Measurements from ENCODE around the gene MACROD1.
A peak's percentile ranks its signal among the peaks of the same experiment; 100 is the strongest.
"Not testable (repeated sequence)": the region's sequence is repeated elsewhere in the genome, so short reads cannot be mapped to it uniquely, and the experiment has no call there.

The MACROD1 gene

DNA sequence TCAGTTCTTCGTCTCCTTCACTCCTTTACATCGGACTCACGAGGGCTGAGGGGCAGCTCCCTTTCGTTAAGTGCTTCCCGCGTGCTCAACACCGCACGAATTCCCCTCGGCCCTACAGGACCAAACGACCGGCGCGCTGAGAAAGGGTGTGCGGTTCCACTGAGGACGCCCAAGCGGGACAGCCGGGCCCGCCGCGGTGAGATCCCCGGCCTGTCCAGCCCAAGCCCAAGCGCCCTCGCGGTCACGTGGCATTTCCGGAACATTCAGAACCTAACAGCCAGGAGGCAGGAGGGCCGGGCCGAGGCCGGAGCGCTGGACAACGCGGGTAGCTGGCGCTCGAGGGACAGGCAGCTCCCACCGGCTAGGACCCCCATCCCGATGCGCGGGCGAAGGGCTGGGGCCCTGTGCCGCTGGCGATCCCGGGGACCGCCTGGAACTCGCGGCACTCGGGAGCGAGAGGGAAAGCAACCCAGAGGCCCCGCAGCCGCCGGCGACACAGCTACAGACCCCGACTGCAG is 19.3 kb upstream of the MACROD1 start:
- no peak for DNase-seq

DNA sequence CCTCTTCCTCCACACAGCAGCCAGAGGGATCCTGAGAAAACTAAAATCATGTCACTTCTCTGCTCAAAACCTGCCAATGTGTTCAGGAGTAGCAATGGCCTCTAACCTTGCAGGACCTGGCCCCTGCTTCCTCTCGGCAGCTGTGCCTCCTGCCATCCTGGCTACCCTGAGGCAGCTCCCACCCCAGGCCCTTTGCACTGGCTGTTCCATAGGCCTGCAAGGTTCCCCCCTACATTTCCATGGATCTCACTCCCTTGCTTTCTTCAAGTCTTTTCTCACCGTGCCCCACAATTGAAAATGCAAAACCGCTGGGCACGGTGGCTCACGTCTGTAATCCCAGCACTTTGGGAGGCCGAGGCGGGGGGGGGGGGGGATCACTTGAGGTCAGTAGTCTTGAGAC is 18.0 kb upstream of the MACROD1 start:
- DNase-seq = no peak

GRCh38 chr11:64181506-64182411 is 15.8 kb upstream of the MACROD1 start:
- peak; percentile 24 for DNase-seq

- no peak for DNase-seq
Measured at GRCh38 chr11:64180891-64181290, 15.0 kb upstream of the MACROD1 start.

DNA sequence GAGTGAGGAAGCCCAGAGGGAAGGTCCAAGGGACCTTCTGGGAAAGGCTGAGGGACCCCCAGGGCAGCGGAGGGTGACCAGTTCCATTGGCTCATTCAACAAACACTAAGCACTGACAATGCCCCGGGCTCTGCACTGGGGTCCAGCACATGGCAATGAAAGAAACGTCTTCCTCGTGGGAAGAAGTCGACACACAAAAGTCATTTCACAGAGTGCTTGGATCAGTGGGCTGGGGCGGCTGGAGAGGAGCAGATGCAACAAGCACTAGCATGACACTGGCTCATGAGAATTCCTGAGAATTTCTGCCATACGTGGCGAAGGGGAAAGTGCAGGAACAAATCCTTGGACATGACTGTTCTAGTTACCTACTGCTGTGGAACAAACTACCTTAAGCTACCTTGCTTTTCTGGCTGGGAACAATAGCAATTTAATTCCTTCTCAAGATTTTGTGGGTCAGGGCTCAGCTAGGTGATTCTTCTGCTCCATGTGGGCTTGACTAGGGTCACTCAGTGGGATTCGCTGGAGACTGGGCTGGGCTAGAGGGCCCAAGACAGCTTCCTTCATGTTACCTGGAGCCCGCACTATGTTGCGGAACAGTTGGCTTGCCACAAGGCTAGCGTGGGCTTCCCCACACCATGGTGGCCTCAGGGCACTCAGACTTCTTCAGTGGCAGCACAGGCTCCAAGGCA is 13.2 kb upstream of the MACROD1 start:
- DNase-seq = no peak

DNA sequence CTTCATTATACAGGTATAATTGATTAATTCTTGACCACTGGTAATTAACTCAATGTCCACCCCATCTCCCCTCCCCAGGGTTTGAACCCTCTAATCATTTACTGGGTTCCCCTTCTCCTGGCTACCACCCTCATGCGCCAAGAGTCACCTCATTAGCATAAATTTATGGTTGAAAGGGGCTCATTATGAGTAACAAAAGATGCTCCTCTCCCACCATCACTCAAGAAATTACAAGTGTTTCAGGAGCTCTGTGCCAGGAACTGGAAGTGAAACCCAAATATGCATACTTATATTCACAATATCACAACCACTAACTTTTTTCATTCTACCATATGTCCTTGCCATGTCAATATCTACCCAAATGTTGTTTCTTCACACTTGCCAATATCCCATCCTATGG is 12.3 kb upstream of the MACROD1 start:
- no peak for DNase-seq

DNA sequence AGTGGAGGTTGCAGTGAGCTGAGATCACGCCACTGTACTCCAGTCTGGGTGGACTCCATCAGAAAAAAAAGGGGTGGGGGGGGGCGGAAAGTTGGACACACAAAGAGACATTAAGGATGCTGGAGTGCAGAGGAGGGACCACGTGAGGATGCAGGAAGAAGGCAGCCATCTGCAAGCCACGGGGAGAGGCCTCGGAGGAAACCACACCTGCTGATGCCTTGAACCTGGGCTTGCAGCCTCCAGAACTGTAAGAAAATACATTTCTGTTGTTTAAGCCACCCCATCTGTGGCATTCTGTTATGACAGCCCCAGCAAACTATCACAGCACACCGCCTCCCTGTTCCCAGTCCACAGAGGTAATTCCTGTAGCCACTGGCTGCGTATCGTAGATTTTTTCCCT is 10.8 kb upstream of the MACROD1 start:
- no peak for DNase-seq

GRCh38 chr11:64173616-64174355 is 7.9 kb upstream of the MACROD1 start:
- DNase-seq = no peak

- DNase-seq = no peak
Measured at GRCh38 chr11:64170419-64170818, 4.5 kb upstream of the MACROD1 start.

DNA sequence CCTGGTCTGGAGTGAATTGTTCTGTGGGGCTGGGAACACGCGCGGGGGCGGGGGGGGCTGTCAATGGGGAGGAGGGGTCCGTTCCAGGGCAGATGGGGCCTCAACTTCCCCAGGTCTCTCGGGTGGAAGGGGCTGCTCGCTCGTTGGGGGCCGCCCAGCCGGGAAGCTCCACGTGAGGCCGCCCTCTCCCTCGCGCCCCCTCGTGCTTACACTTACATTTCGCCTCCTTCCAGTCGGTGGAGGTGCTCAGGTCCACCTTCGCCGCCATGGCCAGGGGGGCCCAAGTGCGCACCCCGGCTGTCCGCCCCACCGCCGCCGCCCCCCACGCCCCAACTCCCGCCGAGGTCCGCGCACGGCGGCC is 452 bp downstream of the MACROD1 start:
- no peak for DNase-seq

DNA sequence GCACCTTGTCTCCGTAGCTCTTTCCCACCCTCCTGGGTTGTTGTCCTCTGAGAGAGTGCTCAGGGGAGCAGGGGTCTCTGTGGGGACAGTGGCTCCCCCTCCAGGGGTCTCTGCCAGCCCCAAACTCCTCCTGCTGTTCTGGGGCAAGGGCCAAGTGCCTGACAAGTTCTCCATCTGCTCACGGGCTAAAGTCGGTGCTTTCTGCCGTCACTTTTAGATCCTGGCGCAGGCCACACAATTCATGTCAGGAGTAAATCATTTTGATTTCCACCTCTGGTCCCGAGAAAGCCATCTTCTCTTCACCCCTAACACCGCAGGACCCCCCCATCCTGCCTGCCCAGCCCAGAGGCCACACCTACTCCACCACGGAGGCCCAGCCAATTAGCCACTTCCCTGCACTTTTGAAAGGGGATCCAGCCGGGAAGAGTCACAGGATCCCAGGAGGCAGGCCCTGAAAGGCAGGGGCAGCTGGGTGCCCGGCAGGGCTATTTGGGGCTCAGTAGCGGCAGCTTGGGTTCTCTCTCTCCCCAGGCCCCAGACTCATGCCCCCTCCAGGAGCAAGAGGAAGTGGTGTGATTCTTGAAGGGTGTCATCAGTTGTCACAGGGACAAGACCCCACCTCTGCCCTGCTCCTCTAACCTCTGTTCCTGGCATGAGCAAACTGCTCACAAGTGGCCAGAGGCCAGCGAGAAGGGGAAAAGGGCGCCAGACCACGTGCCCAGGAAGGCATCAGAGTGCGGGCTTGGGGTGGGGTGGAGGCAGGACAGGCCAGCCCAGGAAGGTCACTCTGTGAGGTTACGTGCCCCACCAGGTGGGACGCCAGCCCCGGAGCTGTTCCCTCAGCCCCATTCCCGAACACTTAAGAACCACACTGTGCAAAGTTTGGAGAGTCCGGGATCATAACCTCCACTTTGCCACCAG is 1.3 kb downstream of the MACROD1 start:
- DNase-seq = no peak

DNA sequence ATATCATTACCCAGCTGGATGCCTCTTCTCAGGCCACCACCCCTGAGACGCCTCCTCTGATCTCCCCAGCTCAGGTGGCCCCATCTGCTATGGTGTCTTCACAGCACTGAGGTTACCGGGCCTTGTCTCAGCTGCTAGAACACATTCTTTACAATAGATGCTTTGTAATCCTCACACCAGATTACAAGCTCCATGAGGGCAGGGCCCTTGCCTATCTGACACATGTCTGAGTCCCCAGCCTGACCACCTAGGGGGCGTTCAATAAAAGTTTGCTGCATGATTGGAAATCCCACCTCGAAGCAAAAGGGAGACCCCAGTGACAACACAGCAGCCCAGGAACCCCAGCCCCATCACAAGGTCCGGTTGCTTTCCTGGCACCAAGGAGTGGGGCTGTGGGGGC is 2.0 kb downstream of the MACROD1 start:
- no peak for DNase-seq

GRCh38 chr11:64162769-64163168 is 3.1 kb downstream of the MACROD1 start:
- not testable (repeated sequence) for DNase-seq

- DNase-seq = no peak
Measured at GRCh38 chr11:64161037-64161436, 4.9 kb downstream of the MACROD1 start.

DNA sequence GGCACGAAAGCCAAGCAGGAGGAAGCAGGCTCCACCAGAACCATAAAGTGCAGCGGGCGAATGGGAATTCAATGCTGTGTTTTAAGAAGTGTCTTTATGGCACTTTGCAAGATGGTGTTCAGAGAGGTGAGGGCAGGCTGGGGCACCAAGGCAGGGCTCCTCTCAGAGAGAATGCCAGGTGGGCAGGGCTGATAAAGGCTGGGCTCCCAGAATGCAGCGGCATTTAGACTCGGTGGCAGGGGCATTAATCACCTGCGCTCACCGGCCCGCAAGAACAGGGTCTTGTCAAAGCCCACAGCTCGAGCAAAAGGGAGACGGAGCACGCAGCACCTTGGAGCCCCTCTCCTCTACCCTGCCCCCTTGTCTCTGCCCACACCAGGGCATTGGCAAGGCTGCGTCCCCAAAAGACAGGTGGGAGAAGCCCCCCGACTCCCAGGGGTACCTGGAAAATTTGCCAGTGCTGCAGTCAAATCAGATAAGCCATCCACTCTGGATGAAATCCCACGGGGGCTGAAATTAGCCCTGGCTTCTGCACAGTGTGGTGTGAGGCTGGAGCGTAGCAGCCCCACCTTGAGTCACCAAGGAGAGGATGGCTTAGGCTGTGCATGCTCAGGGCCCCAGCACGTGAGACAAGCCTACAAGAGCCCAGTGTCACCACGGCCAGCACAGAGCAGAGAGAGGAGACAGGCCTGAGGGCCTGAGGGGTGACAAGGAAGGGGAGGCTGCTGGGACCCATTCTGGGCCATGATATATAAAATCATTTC is 8.1 kb downstream of the MACROD1 start:
- no peak for DNase-seq

DNA sequence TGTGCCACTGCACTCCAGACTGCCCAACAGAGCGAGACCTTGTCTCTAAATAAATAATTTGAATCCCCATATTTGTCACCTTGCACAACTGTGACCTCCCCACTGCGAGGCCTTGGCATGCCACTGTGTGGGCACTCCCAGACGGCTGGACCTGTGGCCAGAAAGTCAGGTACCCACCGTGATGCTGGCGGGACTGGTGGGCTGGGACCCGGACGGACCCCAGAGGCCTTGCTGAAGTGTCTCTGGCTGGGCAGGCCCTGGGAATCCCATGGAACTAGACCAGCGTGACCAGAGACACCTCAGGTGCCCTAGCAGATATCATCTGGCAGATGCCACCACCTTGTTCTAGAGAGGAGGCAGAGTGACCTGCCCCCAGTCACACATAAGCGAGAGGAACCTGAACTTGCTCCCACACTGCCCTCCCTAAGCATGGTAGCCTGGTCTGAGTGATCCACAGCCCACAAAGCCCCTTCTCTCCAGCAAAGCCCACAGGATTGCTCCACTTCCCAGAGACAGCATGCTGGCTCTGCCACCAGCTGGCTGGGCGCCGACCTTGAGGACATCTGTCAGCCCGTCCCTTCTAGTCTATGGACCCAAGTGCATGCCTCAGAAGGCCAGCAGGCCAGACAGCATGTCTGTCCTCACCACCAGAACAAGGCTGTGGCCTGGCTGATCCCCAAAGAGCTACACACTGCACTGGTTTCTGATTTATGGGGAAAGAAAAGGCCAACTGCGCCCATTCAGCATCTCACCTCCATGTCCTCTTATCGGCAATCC is 9.5 kb downstream of the MACROD1 start:
- DNase-seq = no peak

DNA sequence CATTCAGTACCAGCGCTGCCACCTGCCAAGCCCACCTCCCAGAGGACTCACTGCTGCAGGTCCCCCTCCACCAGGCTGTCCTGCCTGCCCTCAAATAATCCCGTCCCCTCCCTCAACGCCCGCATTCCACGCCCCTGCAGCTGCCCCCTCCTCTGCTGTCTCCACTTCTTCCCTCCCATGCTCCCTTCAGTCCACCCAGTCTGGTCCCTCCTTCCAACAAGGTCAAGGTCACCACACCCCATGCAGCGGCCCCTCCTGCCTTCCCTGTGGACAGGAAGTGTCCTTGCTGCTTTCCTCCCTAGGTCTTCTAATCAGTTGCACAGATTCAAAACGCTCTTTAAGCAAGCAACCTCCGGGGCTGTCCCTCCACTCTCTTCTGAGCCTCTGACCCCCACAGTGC is 12.1 kb downstream of the MACROD1 start:
- no peak for DNase-seq

DNA sequence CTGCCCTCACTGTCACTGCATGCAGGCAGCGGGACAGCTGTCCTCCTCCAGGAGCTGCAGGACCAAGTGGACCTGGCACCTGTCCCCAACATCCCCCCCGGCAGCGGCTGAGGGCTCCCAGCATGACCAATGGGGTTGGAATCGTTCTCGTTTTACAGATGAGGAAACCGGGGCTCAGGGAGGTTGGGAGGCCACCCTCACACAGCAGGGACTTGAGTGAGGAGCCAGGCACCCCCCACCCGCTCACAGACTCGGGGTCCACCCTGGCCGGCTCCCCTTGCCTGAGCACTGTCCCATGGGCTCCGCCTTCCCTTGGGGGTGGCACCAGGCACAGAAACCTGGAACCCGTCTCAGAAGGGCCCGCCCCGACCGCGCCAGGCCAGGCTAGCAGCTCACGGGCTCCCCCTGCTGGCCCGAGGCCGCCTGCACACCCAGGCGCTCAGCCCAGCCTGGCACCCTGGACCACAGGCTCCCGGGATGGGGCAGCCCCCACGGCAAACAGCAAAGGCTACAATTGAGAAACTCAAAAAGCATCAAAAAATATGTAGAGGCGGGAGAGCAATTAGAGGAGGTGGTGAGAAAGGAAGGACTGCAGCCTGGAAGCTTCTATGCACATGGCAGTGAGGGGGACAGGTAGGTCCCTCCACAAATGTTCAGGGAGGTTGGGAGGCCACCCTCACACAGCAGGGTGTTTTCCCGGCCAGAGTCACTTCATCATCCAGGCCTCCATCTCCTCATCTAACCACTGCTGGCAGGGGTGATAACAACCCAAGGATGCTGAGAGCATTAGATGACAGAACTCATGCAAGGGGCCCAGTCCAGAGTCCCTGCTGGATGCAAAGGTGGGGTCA is 12.8 kb downstream of the MACROD1 start:
- DNase-seq = peak; percentile 70

- DNase-seq = no peak
Measured at GRCh38 chr11:64151337-64151736, 14.6 kb downstream of the MACROD1 start.
